Measurements from ENCODE around the gene MXD4. TPM values are rescaled to one million over a fixed set of nuclear protein-coding genes. Genes with fewer than 3 reads are reported as not detected.

The MXD4 gene
- total RNA-seq, 3 donors from 2014 or later, result 34.7 to 55.8 (median 37.9) TPM

DNA sequence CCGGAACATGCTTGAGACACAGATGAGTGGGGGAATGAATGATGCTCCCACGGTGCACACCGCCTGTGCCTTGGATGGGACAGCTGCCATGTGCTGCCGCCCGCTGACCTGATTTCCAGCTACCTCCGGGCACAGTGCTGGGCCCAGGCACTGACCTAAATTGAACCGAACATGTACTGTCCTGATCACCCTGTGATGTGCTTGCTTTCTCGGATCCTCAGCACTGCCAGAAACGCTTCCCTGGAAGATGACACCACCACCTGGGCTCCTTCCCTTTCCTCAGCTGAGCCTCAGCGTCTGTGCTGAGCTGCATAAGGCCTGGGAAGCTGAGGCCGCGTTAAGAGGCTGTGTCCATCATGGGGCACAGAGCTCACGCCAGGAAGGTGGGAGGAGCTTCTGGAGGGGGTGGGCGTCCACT is 39.3 kb upstream of the MXD4 start:
- Histone ChIP-seq H3K4me1 (no peaks in the 10 kb centered on the region), H3K9me3 (peaks cover 6 to 9% of the 10 kb centered on the region in 2 donors), H3K36me3 (no peaks in the 10 kb centered on the region), H3K27me3 (no peaks in the 10 kb centered on the region), H3K27ac (no peak overlapping the region), H3K4me3 (no peak overlapping the region)
- TF ChIP-seq CTCF (IDR thresholded peaks at IDR 0.05) (no peak), POLR2AphosphoS5 (IDR thresholded peaks at IDR 0.05) (no peak), POLR2A (IDR thresholded peaks at IDR 0.05) (no peak)
- intact Hi-C loops (cut with DNase I; ENCODE audit: low total_unique reads), result no loop called here
- DNase-seq (ENCODE audit: low spot score in 2 of 2), result no peak

- no peak for TF ChIP-seq POLR2AphosphoS5 (IDR thresholded peaks at IDR 0.05)
- no peak for TF ChIP-seq CTCF (IDR thresholded peaks at IDR 0.05)
- TF ChIP-seq POLR2A (IDR thresholded peaks at IDR 0.05), result no peak
- DNase-seq (ENCODE audit: low spot score in 2 of 2), result no peak
- H3K36me3 ChIP-seq, result no peaks in the 10 kb centered on the region
- intact Hi-C loops (cut with DNase I; ENCODE audit: low total_unique reads), result no loop called here
- no peaks in the 10 kb centered on the region for H3K27me3 ChIP-seq
- H3K27ac ChIP-seq, result no peak overlapping the region
- no peak overlapping the region for H3K4me3 ChIP-seq
- peaks cover 6 to 9% of the 10 kb centered on the region in 2 donors for H3K9me3 ChIP-seq
- H3K4me1 ChIP-seq, result no peaks in the 10 kb centered on the region
Measured at GRCh38 chr4:2300431-2301224, 38.7 kb upstream of the MXD4 start.

GRCh38 chr4:2299794-2300193 is 37.9 kb upstream of the MXD4 start:
- Histone ChIP-seq H3K27ac (no peak overlapping the region), H3K4me1 (no peaks in the 10 kb centered on the region), H3K4me3 (no peak overlapping the region), H3K9me3 (peaks cover 6 to 9% of the 10 kb centered on the region in 2 donors), H3K36me3 (no peaks in the 10 kb centered on the region), H3K27me3 (no peaks in the 10 kb centered on the region)
- TF ChIP-seq CTCF (IDR thresholded peaks at IDR 0.05) (no peak), POLR2AphosphoS5 (IDR thresholded peaks at IDR 0.05) (no peak), POLR2A (IDR thresholded peaks at IDR 0.05) (no peak)
- intact Hi-C loops (cut with DNase I; ENCODE audit: low total_unique reads), result no loop called here
- DNase-seq (ENCODE audit: low spot score in 2 of 2), result no peak

GRCh38 chr4:2298532-2298991 is 36.7 kb upstream of the MXD4 start:
- Histone ChIP-seq H3K27me3 (no peaks in the 10 kb centered on the region), H3K27ac (no peak overlapping the region), H3K4me1 (no peaks in the 10 kb centered on the region), H3K9me3 (peaks cover 6 to 9% of the 10 kb centered on the region in 2 donors), H3K4me3 (no peak overlapping the region), H3K36me3 (no peaks in the 10 kb centered on the region)
- TF ChIP-seq CTCF (IDR thresholded peaks at IDR 0.05) (no peak), POLR2A (IDR thresholded peaks at IDR 0.05) (no peak), POLR2AphosphoS5 (IDR thresholded peaks at IDR 0.05) (no peak)
- intact Hi-C loops (cut with DNase I; ENCODE audit: low total_unique reads), result no loop called here
- DNase-seq (ENCODE audit: low spot score in 2 of 2), result peak in 1 of 2 donors; percentile 44
